Spinal cord (tissue), 10 donors: ENCODE data around the gene SNRNP200. TPM values are rescaled to one million over a fixed set of nuclear protein-coding genes. Genes with fewer than 3 reads are reported as not detected.

Source experiments
- DNase-seq, 6 donors: peaks; one replicate each; pipeline versions ENCODE4 v3.0.0 to v3.0.0-alpha.2; 2013 to 2015; ENCODE audit warnings: low spot score in 6 of 6, low read depth in 4 of 6
- H3K27ac ChIP-seq: one replicate; pipeline ENCODE4 v1.5.1; 2013; ENCODE audit warnings: low read depth, low read length, control low read depth
- H3K27me3 ChIP-seq: one replicate; pipeline ENCODE4 v1.6.1; 2013; ENCODE audit warnings: low read length; ENCODE audit not compliant: control insufficient read depth, insufficient read depth
- H3K36me3 ChIP-seq: one replicate; pipeline ENCODE4 v1.6.1; 2013; ENCODE audit warnings: low read length; ENCODE audit not compliant: control insufficient read depth, insufficient read depth
- H3K4me1 ChIP-seq: one replicate; pipeline ENCODE4 v1.6.1; 2013; ENCODE audit warnings: low read length; ENCODE audit not compliant: control insufficient read depth, insufficient read depth
- H3K4me3 ChIP-seq: one replicate; pipeline ENCODE4 v1.5.1; 2013; ENCODE audit warnings: low read depth, low read length, control low read depth
- H3K9me3 ChIP-seq: one replicate; pipeline ENCODE4 v1.6.1; 2013; ENCODE audit warnings: low read length; ENCODE audit not compliant: control insufficient read depth, insufficient read depth
- WGBS: methylation state at CpG from one replicate; pipeline ENCODE4 v1.1.5; 2013; ENCODE audit warnings: missing lambda C conversion rate; ENCODE audit not compliant: insufficient coverage; 5-methylcytosine and 5-hydroxymethylcytosine counted together
- long read RNA-seq, 4 donors: transcript quantifications; one replicate each; lab custom pipeline, GENCODE V29; 2026
- polyA plus RNA-seq, 2 donors: library from polyadenylated mRNA; unstranded; fragments of 120-200 nt; gene quantifications; one replicate each; pipeline ENCODE4 v1.2.1, GENCODE V29; 2013; ENCODE audit not compliant: insufficient read length in 2 of 2
- total RNA-seq, 2 donors: library from RNA; depleted of rRNA in 1 of 2; stranded (reverse); fragments of 120-200 nt in 1 of 2; fragments of >200 nt in 1 of 2; gene quantifications; one replicate each; pipeline versions ENCODE4 v1.2.3 to v1.2.4, GENCODE V29; 2013 to 2014
- donor health status: healthy.

The SNRNP200 gene
- 10 to 100 TPM; 63.5 to 78.8 TPM for total RNA-seq
- polyA plus RNA-seq = 100 to 1,000 TPM; 146 to 166 TPM
- long read RNA-seq, donor 1, full-length matches to known transcripts = 5 of 125 reads
- long read RNA-seq, donor 1, partial matches to known transcripts = 120 of 125 reads
- long read RNA-seq, donor 1, other reads (novel, unspliced or antisense) = 0 of 125 reads
- long read RNA-seq, donor 2, partial matches to known transcripts = 18 of 19 reads
- long read RNA-seq, donor 2, other reads (novel, unspliced or antisense) = 0 of 19 reads
- long read RNA-seq, donor 3, full-length matches to known transcripts = 6 of 38 reads
- long read RNA-seq, donor 3, partial matches to known transcripts = 32 of 38 reads
- long read RNA-seq, donor 3, other reads (novel, unspliced or antisense) = 0 of 38 reads
- long read RNA-seq, donor 4, partial matches to known transcripts = 86 of 87 reads
- long read RNA-seq, donor 4, other reads (novel, unspliced or antisense) = 0 of 87 reads

DNA sequence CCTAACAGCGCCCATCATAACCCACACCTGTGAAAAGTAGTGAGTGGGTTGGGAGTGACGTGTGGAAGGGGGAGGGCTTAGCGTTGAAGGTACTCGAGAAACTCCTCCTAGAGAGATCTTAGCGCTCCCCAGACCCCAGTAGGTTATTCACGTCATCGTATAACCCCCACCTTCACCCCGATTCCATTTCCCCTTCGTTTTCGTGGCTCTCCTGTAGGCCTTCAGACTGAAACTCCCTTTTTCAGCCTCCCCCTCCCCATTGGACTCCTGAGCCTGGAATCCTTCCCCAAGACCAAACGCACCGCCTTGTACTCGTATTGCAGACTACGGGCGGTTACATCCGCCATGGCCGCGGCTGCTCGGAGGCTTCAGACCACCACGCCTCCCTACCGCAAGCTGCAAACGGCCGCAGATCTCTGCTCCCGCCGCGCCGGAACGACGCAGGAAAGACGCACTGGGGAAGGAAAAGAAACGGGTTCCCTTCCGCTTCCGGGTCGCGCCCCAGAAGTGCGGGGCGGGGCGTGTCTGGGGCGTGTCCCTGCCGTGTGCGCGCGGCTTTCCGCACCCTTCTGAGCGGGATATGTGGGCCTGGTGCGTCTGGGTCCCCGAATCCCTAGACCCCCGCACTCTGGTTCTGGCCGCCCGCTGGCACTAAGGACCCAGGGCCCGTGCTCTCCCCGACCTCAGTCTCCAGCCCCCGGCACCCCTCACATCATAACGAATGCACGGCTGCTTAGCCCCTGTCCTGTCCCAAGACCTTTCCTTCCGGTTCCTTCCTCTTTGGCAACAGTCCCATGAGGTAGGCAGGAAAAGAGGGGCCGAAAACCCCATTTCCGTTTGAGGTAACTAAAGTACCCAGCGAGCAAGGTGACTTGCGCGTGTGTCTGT, at the start of gene SNRNP200:
SNRNP200 (minus strand) TSS at position 456 of the 888 bp plus-strand sequence; CDS start at position 347, 109 bp downstream.
- under 1% methylated on average over 49 of the region's 61 CpGs for WGBS

DNA sequence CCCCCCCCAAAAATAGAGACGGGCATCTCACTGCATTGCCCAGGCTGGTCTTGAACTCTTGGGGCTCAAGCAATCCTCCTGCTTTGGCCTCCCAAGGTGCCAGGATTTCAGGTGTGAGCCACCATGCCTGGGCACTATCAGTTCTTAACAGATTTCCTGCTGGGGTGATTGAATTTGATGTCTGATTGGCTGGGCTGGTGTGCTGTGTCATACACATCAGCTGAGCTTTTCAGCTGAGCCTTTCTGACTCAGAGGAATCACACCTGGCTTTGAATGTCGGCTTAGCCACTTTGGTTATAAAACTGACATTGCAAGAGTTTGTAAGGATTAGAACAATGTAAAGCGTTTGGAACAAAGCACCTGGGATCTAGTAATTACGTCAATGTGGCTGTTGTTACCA, 49.1 kb upstream of the SNRNP200 start:
- Histone ChIP-seq H3K9me3 (no peaks in the 10 kb centered on the region), H3K27me3 (no peaks in the 10 kb centered on the region), H3K4me3 (no peak overlapping the region), H3K27ac (peak overlapping the region; percentile 78), H3K4me1 (peaks cover 5% of the 10 kb centered on the region), H3K36me3 (peaks cover 3% of the 10 kb centered on the region)
- DNase-seq = no peak
- WGBS = 91% methylated on average over 4 of the region's 4 CpGs

More for the DNA sequence above, at the start of gene SNRNP200:
- Histone ChIP-seq H3K4me1 (peaks cover 11% of the 10 kb centered on the region), H3K4me3 (peak within 1 kb of the TSS; percentile 91), H3K27me3 (no peaks in the 10 kb centered on the region), H3K27ac (peak within 1 kb of the TSS; percentile 78), H3K36me3 (peaks cover 27% of the 10 kb centered on the region), H3K9me3 (no peaks in the 10 kb centered on the region)
- peak; percentile 69 to 96 (median 78) for DNase-seq

DNA sequence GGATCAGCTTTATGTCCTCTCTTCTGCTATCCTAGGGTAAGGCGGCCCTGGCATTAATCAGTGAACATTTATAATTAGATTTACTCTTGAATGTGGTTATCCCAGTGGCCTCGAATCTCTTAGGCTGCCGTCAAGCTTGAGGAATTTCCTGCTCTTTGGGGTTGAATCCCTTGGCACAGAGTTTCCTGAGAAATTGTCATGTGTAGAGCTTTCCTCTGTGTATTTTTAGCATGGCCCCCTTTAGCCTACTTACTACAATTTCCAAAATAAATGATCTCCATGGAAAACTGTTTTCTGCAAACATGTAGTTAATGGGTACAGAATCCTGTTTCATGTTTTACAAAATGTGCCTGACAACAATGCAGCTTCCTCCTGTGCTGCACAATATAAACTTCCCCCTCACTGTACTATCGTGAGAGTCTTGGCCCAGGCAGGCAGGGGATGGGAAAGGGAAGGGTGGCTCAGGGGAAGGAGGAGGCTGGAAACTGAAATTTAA, 48.3 kb upstream of the SNRNP200 start:
- Histone ChIP-seq H3K36me3 (peaks cover 3% of the 10 kb centered on the region), H3K27me3 (no peaks in the 10 kb centered on the region), H3K4me1 (peaks cover 5% of the 10 kb centered on the region), H3K27ac (peak overlapping the region; percentile 78), H3K9me3 (no peaks in the 10 kb centered on the region), H3K4me3 (no peak overlapping the region)
- no CpG with 5 or more reads among the region's 4 CpGs for WGBS
- DNase-seq = peak in 1 of 6 donors; percentile 56

DNA sequence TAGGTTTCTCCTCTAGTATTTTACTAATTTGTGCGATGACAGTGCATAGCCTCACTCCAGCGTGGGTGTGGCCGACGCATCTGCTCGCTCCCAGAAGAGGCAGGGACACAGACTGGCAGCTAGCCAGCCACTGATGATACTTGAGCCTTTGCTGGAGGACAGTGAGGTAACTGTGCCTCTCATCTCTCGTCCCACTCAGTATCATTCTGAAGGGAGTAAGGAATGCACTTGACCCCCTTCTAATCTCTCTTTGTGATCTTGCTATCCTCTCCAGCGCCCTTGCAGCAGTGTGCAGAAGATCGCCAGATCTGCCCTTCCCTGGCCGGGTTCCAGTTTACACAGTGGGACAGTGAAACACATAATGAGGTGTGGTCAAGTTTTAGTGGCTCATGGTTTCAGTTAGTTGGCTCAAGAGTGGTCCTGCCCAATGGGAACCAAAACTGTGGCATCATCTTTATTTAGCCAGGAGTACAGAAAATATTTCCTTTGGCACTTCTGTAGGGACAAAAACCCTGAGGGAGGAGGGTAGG, 47.8 kb upstream of the SNRNP200 start:
- no peaks in the 10 kb centered on the region for H3K27me3 ChIP-seq
- H3K4me3 ChIP-seq = no peak overlapping the region
- 59% methylated on average over 9 of the region's 9 CpGs for WGBS
- peaks cover 3% of the 10 kb centered on the region for H3K36me3 ChIP-seq
- peak in 3 of 6 donors; percentile 14 to 80 (median 39) for DNase-seq
- H3K4me1 ChIP-seq = peaks cover 5% of the 10 kb centered on the region
- peak overlapping the region; percentile 78 for H3K27ac ChIP-seq
- no peaks in the 10 kb centered on the region for H3K9me3 ChIP-seq

GRCh38 chr2:96347395-96347794, 42.0 kb upstream of the SNRNP200 start:
- 100% methylated on average over 1 of the region's 1 CpG for WGBS
- Histone ChIP-seq H3K27me3 (no peaks in the 10 kb centered on the region), H3K27ac (no peak overlapping the region), H3K4me3 (no peak overlapping the region), H3K9me3 (no peaks in the 10 kb centered on the region), H3K4me1 (no peaks in the 10 kb centered on the region), H3K36me3 (peaks cover 10% of the 10 kb centered on the region)
- DNase-seq = no peak

DNA sequence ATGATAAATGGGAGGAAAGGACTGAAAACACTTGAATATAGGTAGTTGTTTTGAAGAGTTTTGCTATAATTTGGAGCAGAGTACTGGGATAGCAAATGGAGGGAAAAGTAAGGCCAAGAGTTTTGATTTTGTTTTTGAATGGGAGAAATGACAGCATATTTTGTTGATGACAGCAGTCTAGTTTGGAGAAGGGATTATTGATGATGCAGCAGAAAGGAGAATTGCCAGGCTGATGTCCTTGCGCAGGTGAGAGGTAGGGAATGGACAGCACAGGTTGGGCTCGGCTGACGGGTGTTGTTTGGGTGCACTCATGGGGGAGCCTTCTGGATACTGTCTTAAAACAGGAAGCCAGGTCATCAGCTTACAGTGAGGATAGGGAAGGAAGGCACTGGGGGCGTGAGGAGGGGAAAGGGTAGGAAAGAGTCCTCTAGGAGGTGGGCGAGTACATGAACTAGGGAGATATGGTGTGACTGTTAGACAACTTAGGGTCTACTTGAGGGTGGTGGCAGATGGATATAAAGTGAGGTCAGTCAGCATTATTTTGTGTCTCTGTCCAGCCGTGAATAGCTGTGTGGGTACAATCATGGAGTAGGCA, 40.6 kb upstream of the SNRNP200 start:
- Histone ChIP-seq H3K4me3 (no peak overlapping the region), H3K9me3 (no peaks in the 10 kb centered on the region), H3K36me3 (peaks cover 10% of the 10 kb centered on the region), H3K27ac (no peak overlapping the region), H3K27me3 (no peaks in the 10 kb centered on the region), H3K4me1 (no peaks in the 10 kb centered on the region)
- no peak for DNase-seq
- 95% methylated on average over 6 of the region's 6 CpGs for WGBS

DNA sequence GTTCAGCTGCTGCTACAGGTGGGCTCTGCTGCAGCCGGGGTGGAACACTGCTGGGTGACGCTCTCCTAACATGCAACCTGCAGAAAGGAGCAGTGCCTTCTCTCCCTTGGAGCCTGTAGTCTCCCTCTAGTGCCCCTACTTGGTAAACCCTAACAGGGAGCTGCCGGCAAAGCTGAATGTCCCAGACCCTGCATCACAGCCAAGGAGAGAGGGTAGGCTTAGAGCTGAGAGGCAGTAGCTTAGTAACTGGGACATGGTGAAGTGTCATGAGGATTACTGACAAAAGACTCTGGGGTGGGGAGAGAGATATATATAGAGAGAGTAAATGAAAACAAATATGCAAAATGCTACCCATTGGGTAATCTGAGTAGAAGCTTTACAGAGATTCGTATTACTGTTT, 40.1 kb upstream of the SNRNP200 start:
- no peaks in the 10 kb centered on the region for H3K9me3 ChIP-seq
- H3K27me3 ChIP-seq = no peaks in the 10 kb centered on the region
- no peak for DNase-seq
- no peak overlapping the region for H3K4me3 ChIP-seq
- 91% methylated on average over 3 of the region's 4 CpGs for WGBS
- no peaks in the 10 kb centered on the region for H3K4me1 ChIP-seq
- H3K36me3 ChIP-seq = peaks cover 9% of the 10 kb centered on the region
- no peak overlapping the region for H3K27ac ChIP-seq

- WGBS = 80% methylated on average over 5 of the region's 5 CpGs
- Histone ChIP-seq H3K36me3 (peaks cover 8% of the 10 kb centered on the region), H3K27ac (no peak overlapping the region), H3K9me3 (no peaks in the 10 kb centered on the region), H3K4me1 (no peaks in the 10 kb centered on the region), H3K27me3 (no peaks in the 10 kb centered on the region), H3K4me3 (no peak overlapping the region)
- DNase-seq = no peak
Observed at GRCh38 chr2:96344011-96344410, 38.7 kb upstream of the SNRNP200 start.

- Histone ChIP-seq H3K27me3 (no peaks in the 10 kb centered on the region), H3K9me3 (no peaks in the 10 kb centered on the region), H3K36me3 (peaks cover 5% of the 10 kb centered on the region), H3K4me3 (no peak overlapping the region), H3K4me1 (no peaks in the 10 kb centered on the region), H3K27ac (no peak overlapping the region)
- DNase-seq = no peak
- WGBS = 95% methylated on average over 3 of the region's 6 CpGs
Observed at GRCh38 chr2:96342085-96342484, 36.7 kb upstream of the SNRNP200 start.
